ENCODE results near the gene NRG2.

NRG2 gene

DNA sequence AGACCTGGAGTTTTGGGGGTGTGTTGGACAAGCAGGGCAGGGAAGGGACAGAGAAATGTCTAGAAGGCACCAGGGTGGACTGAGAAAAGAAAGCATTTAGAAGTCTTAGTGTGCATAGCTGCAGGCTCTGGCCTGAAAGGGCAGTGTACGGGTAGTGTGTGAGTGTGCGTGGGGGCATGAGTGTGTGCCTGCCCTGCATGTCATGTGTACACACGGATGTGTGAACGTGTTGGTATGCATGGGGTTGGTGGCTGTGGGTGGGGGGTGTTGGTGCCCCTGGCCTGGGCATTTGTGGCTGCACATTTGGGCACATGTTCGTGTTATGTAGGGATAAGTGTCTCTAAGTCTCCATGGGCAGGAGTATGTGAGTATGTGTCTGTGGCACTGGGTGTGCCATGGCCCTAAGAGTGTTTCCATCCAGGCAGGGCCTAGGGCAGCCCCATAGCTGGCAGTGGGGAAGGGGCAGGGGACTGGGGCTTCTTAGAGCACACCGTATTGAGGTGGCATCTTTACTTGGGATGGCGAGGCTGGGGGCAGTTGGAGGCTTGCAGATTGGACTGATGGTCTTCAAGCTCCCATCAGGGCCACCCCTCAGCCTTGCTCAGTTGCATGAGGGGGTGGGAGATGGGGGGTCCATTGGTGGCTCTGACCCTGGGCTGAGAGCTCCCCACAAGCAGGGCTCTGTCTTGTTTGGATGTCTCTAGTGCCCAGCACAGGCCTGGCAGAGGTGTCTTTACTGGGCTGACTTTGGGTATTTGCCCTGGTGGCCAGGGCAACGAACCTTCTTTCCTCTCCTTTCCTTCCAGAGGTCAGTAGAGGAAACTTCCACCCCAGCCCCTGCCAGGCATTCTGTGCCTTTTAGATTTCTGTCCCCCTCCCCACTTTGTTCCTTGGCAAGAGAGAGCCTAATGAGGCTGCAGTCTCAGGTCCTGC, 232.5 kb downstream of the NRG2 start:
- no peak for DNase-seq (ENCODE audit: low spot score)

DNA sequence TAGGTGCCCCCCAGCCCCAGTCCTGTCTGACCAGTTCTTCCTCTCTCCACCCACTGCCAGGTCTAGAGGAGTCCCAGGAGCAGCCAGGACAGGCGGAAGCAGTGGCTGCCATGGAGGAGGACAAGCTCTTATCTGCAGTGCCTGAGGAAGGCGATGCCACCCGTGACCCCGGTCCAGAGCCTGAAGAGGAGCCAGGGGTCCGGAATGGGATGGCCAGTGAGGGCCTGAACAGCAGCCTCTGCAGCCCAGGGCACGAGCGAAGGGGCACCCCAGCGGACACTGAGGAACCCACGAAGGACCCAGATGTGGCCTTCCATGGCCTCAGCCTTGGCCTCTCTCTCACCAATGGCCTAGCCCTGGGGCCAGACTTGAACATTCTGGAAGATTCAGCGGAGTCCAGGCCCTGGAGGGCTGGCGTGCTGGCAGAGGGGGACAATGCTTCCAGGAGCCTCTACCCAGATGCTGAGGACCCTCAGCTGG, 233.7 kb downstream of the NRG2 start:
- no peak for DNase-seq (ENCODE audit: low spot score)

DNA sequence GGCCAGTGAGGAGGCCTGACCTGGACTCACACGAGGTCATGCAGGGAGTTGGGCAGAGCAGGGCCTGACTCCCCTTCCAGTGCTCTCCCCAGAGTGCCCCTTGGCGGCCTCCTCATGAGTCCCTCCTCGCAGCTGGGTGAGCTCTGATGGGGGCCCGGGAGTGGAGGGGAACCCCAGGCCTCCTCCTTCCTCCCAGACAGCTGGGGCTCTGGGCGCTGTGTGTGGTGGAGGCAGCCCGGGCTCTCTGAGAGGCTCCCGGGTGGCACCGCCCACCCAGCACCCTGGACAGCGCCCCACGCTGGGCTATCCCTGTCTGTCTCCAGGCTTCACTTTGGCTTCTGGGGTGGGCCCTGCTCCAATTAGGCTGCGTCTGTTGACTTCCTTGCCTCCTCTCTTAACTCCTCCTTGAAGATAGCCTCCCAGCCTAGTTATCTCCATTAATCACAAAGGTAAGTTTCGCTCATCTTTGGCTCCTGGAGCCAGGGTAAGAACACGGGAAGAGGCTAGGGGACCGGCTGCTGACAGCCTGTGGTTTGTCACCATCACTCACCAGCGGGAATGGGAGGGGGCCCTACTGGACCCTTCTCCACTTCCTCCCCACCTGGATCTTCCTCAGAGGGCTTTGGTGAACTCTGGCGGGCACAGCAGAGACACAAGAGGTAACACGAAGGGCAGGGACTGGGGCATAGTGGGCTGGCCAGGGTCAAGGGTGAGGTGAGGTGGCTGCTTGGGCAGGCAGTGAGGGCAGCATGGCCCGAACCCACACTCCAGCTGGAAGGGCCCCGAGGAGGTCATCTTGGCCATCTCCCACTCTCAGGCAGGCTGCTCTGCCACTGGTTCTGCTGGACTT, 234.4 kb downstream of the NRG2 start:
- peak; percentile 82 for DNase-seq (ENCODE audit: low spot score)

DNA sequence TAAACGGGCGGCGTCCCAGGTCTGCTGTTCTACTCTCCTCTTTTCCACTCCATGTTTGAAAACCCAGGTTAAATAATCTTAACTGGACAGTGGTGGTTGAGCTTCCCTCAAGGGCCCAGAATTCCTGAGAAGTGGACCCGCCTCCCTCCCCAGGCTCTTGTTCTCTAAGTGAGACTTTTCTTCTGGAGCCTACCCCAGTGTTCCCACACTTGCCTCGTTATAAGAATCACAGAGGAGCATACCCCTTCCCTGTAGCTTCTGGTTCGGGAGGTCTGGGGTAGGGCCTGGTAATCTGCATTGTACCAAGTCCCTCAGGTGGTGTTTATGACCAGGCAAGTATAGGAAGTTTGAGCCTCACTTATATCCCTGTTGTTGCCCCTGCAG, 235.5 kb downstream of the NRG2 start:
- DNase-seq (ENCODE audit: low spot score): no peak

- no peak for DNase-seq (ENCODE audit: low spot score)
Observed at GRCh38 chr5:139806726-139807646, 236.1 kb downstream of the NRG2 start.

DNA sequence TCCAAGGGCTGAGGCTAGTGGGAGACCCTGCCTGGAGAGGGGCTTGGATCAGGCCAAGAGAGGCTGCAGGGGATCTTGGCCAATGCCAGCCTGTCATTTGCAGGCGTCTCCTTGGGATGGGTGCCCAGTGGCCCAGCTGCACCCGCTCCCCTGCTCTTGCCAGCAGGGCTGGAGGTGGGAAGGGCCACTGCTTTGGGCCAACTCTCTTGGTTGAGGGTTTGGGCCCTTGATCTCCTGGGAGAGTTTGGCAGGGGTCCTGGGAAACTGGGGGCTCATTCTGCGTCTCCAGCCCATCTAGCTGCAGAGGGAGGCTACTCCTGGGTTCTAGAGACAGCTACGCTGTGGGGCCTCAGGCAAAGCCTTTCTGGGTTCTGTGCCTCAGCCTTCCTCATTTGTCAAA, 237.0 kb downstream of the NRG2 start:
- DNase-seq (ENCODE audit: low spot score): no peak

GRCh38 chr5:139805545-139805944, 237.6 kb downstream of the NRG2 start:
- no peak for DNase-seq (ENCODE audit: low spot score)

DNA sequence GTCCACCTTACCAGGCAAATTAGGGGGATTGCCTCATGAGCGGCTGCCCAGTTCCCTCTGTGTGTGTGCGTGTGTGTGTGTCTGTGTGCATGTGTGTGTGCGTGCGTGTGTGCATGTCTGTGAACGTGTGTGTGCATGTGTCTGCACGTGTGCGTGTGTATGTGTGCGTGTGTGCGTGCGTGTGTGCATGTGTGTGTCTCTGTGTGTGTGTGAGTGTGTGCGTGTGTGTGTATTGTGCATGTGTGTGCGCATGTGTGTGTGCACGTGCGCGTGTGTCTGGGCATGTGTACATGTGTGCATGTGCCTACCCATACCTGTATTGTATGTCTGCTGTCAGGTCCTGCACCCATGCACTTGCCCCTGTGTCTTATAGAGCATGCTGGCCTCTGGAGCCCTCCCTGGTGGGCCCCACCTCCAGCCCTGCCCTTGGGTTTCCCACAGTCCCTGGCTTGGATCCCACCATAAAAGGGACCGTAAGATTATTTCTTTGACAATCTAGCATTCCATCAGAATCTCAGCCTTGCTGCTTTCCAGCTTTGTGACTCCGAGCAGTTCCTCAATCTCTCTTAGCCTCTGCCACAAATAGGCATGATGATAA, 238.2 kb downstream of the NRG2 start:
- DNase-seq (ENCODE audit: low spot score): no peak

DNA sequence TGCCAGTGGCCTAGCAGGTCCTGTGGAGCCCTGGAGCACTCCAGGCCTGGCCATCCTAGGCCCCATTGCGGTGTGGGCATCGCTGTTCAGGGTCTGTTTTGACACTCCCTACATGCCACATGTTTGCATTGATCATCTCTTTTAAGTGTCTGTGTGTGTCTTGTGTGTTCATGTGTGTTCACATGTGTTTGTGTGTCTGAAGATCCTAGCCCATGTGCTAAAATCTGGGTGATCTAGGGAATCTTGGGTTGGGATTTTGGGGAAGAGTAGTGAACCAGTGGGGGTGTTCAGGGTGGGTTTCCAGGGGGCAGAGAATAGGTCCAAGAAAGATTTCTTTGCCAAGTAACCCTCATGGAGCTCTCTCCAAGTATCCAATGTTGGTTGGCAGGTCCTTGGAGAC, 239.1 kb downstream of the NRG2 start:
- DNase-seq (ENCODE audit: low spot score): no peak

GRCh38 chr5:139799359-139799758, 243.7 kb downstream of the NRG2 start:
- no peak for DNase-seq (ENCODE audit: low spot score)

DNA sequence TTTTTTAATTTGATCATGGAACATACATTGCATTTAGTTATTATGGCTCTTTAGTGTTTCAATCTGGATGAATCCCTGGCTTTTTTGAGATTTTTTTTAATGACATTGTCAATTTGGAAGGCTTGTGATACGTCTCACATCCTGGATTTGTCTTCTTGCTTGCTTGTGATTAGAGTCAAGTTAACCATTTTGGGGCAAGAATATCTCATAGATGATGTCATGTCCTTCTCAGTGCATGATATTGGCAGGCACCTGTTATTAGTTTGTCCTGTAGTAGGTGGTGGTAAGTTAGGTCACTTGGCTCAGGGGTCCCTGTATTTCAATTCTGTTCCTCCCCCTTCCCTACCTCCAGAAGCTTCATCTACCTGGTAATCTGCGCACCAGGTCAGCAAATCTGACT, 244.2 kb downstream of the NRG2 start:
- DNase-seq (ENCODE audit: low spot score): no peak

DNA sequence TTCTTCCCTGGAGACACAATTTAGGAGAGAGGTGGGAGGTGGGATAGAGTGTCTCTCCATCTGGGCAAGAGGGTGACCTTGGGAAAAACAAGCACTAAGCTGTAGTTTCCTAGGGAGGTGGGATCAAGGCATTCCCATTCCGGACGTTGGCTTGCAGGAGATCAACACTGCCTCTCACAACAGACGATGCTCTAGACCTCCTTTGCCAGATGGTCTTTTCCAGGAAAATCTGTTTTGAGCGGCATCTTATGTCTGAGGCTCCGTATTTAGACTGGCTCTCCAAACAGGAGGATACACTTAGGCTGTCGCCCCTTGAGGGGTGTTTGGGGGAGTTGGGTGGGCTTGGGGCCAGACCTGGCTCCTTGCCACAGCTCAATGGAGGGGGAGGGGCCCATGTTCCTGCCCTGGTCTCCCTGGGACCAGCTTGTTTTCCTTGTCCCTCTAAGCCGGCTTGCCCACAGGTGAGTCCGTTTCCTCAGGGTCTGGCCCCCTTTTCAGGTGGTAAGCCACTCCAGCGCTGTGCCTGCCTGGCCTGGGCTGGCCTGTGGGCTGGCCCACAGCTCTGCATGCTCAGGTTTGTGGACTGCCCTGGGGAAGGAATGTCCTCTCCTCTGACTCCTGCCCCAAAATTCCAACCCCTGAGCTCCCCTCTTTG, 245.1 kb downstream of the NRG2 start:
- no peak for DNase-seq (ENCODE audit: low spot score)

GRCh38 chr5:139797335-139797734, 245.8 kb downstream of the NRG2 start:
- no peak for DNase-seq (ENCODE audit: low spot score)
